ENCODE data around the gene TBK1.
"Not testable (repeated sequence)": the region's sequence is repeated elsewhere in the genome, so short reads cannot be mapped to it uniquely, and the experiment has no call there.

Gene TBK1

GRCh38 chr12:64486657-64487056, 34.7 kb downstream of the TBK1 start:
- H3K4me3 ChIP-seq (ENCODE audit: low read length), result no peak overlapping the region
- no peak for DNase-seq (ENCODE audit: low read depth, low spot score)

- no peak for DNase-seq (ENCODE audit: low read depth, low spot score)
- no peak overlapping the region for H3K4me3 ChIP-seq (ENCODE audit: low read length)
Observed at GRCh38 chr12:64491718-64492117, 39.8 kb downstream of the TBK1 start.

GRCh38 chr12:64493513-64493912, 41.6 kb downstream of the TBK1 start:
- H3K4me3 ChIP-seq (ENCODE audit: low read length), result no peak overlapping the region
- no peak for DNase-seq (ENCODE audit: low read depth, low spot score)

GRCh38 chr12:64494998-64495729, 43.2 kb downstream of the TBK1 start:
- DNase-seq (ENCODE audit: low read depth, low spot score), result peak; percentile 18

GRCh38 chr12:64496839-64497400, 45.0 kb downstream of the TBK1 start:
- no peak overlapping the region for H3K4me3 ChIP-seq (ENCODE audit: low read length)
- no peak for DNase-seq (ENCODE audit: low read depth, low spot score)

More at GRCh38 chr12:64494998-64495729, 43.2 kb downstream of the TBK1 start:
- H3K4me3 ChIP-seq (ENCODE audit: low read length), result no peak overlapping the region

- no peak for DNase-seq (ENCODE audit: low read depth, low spot score)
- H3K4me3 ChIP-seq (ENCODE audit: low read length), result no peak overlapping the region
Observed at GRCh38 chr12:64497484-64497883, 45.6 kb downstream of the TBK1 start.

GRCh38 chr12:64497903-64498302, 46.0 kb downstream of the TBK1 start:
- DNase-seq (ENCODE audit: low read depth, low spot score), result no peak
- H3K4me3 ChIP-seq (ENCODE audit: low read length), result no peak overlapping the region

GRCh38 chr12:64500394-64500793, 48.5 kb downstream of the TBK1 start:
- no peak overlapping the region for H3K4me3 ChIP-seq (ENCODE audit: low read length)
- no peak for DNase-seq (ENCODE audit: low read depth, low spot score)

- DNase-seq (ENCODE audit: low read depth, low spot score), result no peak
- H3K4me3 ChIP-seq (ENCODE audit: low read length), result no peak overlapping the region
Observed at GRCh38 chr12:64501486-64501885, 49.6 kb downstream of the TBK1 start.

GRCh38 chr12:64506955-64507354, 55.0 kb downstream of the TBK1 start:
- no peak for DNase-seq (ENCODE audit: low read depth, low spot score)
- H3K4me3 ChIP-seq (ENCODE audit: low read length), result no peak overlapping the region

- no peak for DNase-seq (ENCODE audit: low read depth, low spot score)
Observed at GRCh38 chr12:64510667-64511066, 58.7 kb downstream of the TBK1 start.

GRCh38 chr12:64518396-64518795, 66.5 kb downstream of the TBK1 start:
- no peak for DNase-seq (ENCODE audit: low read depth, low spot score)
- H3K4me3 ChIP-seq (ENCODE audit: low read length), result no peak overlapping the region

More at GRCh38 chr12:64510667-64511066, 58.7 kb downstream of the TBK1 start:
- no peak overlapping the region for H3K4me3 ChIP-seq (ENCODE audit: low read length)

GRCh38 chr12:64521833-64522232, 69.9 kb downstream of the TBK1 start:
- no peak for DNase-seq (ENCODE audit: low read depth, low spot score)
- no peak overlapping the region for H3K4me3 ChIP-seq (ENCODE audit: low read length)

- no peak overlapping the region for H3K4me3 ChIP-seq (ENCODE audit: low read length)
- DNase-seq (ENCODE audit: low read depth, low spot score), result no peak
Observed at GRCh38 chr12:64522316-64522715, 70.4 kb downstream of the TBK1 start.

GRCh38 chr12:64522807-64523206, 70.9 kb downstream of the TBK1 start:
- H3K4me3 ChIP-seq (ENCODE audit: low read length), result no peak overlapping the region

GRCh38 chr12:64523565-64524444, 71.9 kb downstream of the TBK1 start:
- not testable (repeated sequence) for DNase-seq (ENCODE audit: low read depth, low spot score); H3K4me3 ChIP-seq (ENCODE audit: low read length)

More at GRCh38 chr12:64522807-64523206, 70.9 kb downstream of the TBK1 start:
- no peak for DNase-seq (ENCODE audit: low read depth, low spot score)

- no peak for DNase-seq (ENCODE audit: low read depth, low spot score)
Observed at GRCh38 chr12:64525461-64526160, 73.7 kb downstream of the TBK1 start.

GRCh38 chr12:64526859-64527258, 74.9 kb downstream of the TBK1 start:
- no peak overlapping the region for H3K4me3 ChIP-seq (ENCODE audit: low read length)
- no peak for DNase-seq (ENCODE audit: low read depth, low spot score)

More at GRCh38 chr12:64525461-64526160, 73.7 kb downstream of the TBK1 start:
- no peak overlapping the region for H3K4me3 ChIP-seq (ENCODE audit: low read length)

GRCh38 chr12:64528616-64529015, 76.7 kb downstream of the TBK1 start:
- H3K4me3 ChIP-seq (ENCODE audit: low read length), result no peak overlapping the region
- no peak for DNase-seq (ENCODE audit: low read depth, low spot score)
